GM12874 (cell line): Measurements from ENCODE around the gene FNBP1L.

Source experiments
- TF ChIP-seq, protein P1 (sequence below): IDR thresholded peaks from 2 replicates; pipeline ENCODE4 v1.5.1; 2011; ENCODE audit warnings: low read depth, mild to moderate bottlenecking, control low read depth, low read length, moderate library complexity; ENCODE audit not compliant: insufficient read depth

FNBP1L gene

GRCh38 chr1:93575621-93576284 is 127.8 kb downstream of the FNBP1L start:
- TF ChIP-seq, protein P1, sequence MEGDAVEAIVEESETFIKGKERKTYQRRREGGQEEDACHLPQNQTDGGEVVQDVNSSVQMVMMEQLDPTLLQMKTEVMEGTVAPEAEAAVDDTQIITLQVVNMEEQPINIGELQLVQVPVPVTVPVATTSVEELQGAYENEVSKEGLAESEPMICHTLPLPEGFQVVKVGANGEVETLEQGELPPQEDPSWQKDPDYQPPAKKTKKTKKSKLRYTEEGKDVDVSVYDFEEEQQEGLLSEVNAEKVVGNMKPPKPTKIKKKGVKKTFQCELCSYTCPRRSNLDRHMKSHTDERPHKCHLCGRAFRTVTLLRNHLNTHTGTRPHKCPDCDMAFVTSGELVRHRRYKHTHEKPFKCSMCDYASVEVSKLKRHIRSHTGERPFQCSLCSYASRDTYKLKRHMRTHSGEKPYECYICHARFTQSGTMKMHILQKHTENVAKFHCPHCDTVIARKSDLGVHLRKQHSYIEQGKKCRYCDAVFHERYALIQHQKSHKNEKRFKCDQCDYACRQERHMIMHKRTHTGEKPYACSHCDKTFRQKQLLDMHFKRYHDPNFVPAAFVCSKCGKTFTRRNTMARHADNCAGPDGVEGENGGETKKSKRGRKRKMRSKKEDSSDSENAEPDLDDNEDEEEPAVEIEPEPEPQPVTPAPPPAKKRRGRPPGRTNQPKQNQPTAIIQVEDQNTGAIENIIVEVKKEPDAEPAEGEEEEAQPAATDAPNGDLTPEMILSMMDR: no peak

GRCh38 chr1:93576346-93576745 is 128.4 kb downstream of the FNBP1L start:
- TF ChIP-seq, protein P1: no peak

- TF ChIP-seq, protein P1: no peak
Measured at GRCh38 chr1:93576746-93577145, 128.8 kb downstream of the FNBP1L start.

DNA sequence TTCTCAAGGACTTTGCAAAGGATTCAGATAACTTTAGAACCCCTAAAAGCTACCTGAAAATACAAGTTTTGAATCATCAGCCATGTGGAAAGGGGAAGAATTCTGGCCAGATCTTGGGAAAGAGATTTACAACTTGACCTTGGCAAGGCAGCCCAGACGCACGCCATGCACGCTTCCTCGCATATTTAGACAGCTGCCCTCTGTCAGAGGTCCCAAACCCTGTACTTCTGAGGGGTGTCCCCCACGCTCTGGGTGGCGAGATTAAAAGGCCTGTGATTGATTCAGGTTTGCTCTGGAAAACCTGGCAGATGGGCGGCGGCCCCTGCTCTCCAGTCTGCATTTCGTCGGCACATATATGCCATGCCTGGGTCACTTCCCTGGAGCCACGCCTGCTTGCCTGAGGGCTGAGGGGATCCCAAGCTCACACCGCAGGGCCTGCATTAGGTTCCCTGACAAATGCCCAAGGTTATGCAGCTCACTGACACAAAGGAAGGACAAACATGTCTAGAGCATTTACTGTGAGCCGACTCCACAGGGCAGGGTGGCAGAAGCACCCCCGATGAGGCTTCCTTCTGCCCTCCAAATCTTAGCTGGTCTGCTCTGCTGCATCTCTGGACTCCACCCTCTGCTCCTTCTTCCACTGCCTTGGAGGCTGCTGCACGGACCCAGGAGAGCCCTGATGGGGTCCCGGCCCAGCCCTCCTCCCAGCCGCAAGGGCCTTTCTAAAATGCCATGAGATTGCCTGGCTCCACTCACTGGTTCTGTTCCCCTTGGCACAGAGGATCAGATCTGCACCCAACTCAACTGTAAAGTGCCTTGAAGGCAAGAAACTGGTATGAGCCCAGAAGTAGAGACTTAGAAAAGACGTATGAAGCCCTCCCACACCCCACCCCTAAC is 129.9 kb downstream of the FNBP1L start:
- TF ChIP-seq, protein P1: no peak

- TF ChIP-seq, protein P1: no peak
Measured at GRCh38 chr1:93578433-93578830, 130.5 kb downstream of the FNBP1L start.

- TF ChIP-seq, protein P1: no peak
Measured at GRCh38 chr1:93578911-93579825, 131.2 kb downstream of the FNBP1L start.

DNA sequence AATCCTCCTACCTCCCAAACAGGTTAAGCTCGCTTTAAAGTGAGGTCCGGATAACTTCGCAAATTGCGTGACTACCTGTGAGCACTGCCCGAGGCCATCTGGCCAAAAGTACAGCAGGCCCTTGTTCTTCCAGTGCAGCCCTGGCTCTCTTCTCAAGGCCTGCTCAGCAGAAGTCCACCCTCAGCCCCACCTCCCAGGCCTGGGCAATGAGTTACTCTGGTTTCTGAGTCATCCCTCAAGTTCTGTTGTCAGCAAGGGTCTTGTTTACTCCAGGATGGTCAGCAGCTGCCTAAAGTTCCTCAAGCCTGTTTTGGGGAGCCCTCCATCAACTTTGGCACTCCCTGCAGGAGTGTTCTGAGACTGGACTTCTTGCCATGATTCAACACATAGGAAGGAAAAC is 132.0 kb downstream of the FNBP1L start:
- TF ChIP-seq, protein P1: no peak
